GM12865 (cell line): ENCODE results near the gene ATG9A.

Experiments
- DNase-seq: peaks from one replicate; pipeline ENCODE4 v3.0.0; 2010; ENCODE audit warnings: low read depth
- H3K4me3 ChIP-seq: 2 replicates; pipeline ENCODE4 v1.5.1; 2011; ENCODE audit warnings: mild to moderate bottlenecking, low read depth, low read length, control low read depth
- CTCF ChIP-seq: IDR thresholded peaks from 2 replicates; pipeline ENCODE4 v1.5.1; 2011; ENCODE audit warnings: low read length, control low read depth, low read depth, inconsistent platforms; ENCODE audit not compliant: insufficient read depth; ENCODE audit errors: missing control alignments

ATG9A gene

GRCh38 chr2:219172231-219173154 is 56.9 kb downstream of the ATG9A start:
- TF ChIP-seq CTCF, result no peak
- no peak for DNase-seq
- no peak overlapping the region for H3K4me3 ChIP-seq

DNA sequence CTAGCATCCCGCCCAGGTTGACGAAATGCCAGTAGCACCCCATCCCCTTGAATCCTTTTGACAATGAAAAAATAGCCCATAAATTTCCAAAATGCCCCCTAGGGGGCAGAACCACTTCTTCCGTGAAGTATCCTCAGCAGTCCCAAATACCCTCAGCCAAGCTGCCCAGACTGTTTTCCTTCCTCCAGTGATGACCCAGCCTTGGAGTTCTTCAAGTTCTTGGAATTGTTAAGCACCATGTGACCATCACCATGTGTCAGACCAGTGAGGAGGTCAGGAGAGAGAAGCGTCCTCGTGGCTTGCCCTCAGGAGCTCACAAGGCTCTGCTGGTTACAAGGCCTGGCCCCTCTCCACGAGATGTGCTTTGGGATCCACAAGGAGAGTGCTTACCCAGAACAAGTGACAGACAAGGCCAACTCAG is 58.2 kb downstream of the ATG9A start:
- TF ChIP-seq CTCF, result peak; percentile 67
- no peak overlapping the region for H3K4me3 ChIP-seq
- DNase-seq, result peak; percentile 48

DNA sequence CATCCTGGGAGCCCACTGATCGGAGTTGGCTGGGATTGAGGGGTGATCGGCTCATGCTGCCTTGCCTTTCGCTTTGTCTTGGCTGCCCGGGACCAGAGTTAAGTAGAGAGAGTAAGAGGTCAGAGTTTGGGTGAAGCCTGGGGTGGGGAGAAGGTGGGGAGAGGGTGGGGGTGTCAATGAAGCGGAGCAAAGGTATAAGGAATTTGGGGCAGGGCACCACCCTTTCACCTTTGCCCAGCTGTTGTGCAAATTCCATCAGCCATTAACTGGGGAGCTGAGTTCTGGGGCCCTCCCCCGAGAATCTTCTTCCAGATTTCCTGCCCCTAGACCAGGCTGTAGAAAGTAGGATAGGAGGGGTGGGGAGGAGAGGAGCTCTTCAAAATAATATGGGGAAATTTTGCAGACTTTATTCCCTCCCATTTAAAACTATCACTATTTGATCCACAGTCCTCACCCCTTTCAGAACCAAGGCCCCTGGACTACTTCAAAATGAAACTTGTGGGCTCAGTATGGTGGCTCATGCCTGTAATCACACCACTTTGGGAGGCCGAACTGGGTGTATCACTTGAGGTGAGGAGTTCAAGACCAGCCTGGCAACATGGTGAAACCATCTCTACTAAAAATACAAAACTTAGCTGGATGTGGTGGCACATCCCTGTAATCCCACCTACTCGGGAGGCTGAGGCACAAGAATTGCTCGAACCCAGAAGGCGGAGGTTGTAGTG is 59.3 kb downstream of the ATG9A start, which contains the start of gene SLC23A3:
Gene SLC23A3 (minus strand): TSS at position 100 of the 725 bp plus-strand sequence. CDS start 45 bp downstream, at position 55.
- no peak for TF ChIP-seq CTCF
- H3K4me3 ChIP-seq, result no peak within 1 kb of the TSS
- DNase-seq, result no peak
